Endothelial cell of umbilical vein (primary cell): ENCODE results near the gene HCRT. TPM values are rescaled to one million over a fixed set of nuclear protein-coding genes. Genes with fewer than 3 reads are reported as not detected.

ENCODE experiments used
- BruUV-seq: library from RNA; stranded (reverse); fragments of 400-500 nt; replicated peaks from 2 replicates; lab custom pipeline; 2021; lab: Mats Ljungman, UMichigan
- CTCF ChIA-PET: fragments of 300-600, 350-600 bp; sonication (Branson Sonifier 250); formaldehyde crosslinking; loops from one replicate; lab custom pipeline; 2021; ENCODE audit warnings: antibody characterized with exemption, inconsistent platforms; lab: Charles Lee
- POLR2A ChIA-PET: fragments of 300-600, 350-600 bp; sonication (Branson Sonifier 250); formaldehyde crosslinking; loops from one replicate; lab custom pipeline; 2021; ENCODE audit warnings: antibody characterized with exemption, inconsistent platforms; lab: Charles Lee
- DNase-seq: peaks from one replicate; pipeline ENCODE4 v3.0.0-alpha.2; 2011; ENCODE audit warnings: low read depth, low spot score
- FAIRE-seq: peaks from 2 replicates; lab custom pipeline; 2011; peaks lifted over from hg19 to GRCh38; lab: Jason Lieb, UNC
- H2AFZ ChIP-seq: 2 replicates; pipeline ENCODE4 v1.6.0; 2012; ENCODE audit warnings: low read depth, low read length, control low read depth, inconsistent platforms
- H3K27ac ChIP-seq: 2 replicates; pipeline ENCODE4 v1.5.1; 2011; ENCODE audit warnings: low read depth, mild to moderate bottlenecking, control low read depth, low read length, moderate library complexity; ENCODE audit not compliant: insufficient read depth
- H3K27me3 ChIP-seq, 2 experiments: 2 replicates each; pipeline versions ENCODE4 v1.6.0 to v1.6.1; 2011; ENCODE audit warnings: low read length in 2 of 2, mixed read lengths in 1 of 2; ENCODE audit not compliant: control insufficient read depth in 2 of 2, insufficient read depth in 2 of 2
- H3K36me3 ChIP-seq, 2 experiments: 2 replicates in 1 of 2; 3 replicates in 1 of 2; pipeline ENCODE4 v1.5.1; 2011; ENCODE audit warnings: low read length in 2 of 2, mild to moderate bottlenecking in 1 of 2, moderate library complexity in 1 of 2; ENCODE audit not compliant: control insufficient read depth in 2 of 2, insufficient read depth in 2 of 2; ENCODE audit errors: extremely low read depth in 1 of 2
- H3K4me1 ChIP-seq: 3 replicates; pipeline ENCODE4 v1.5.1; 2011; ENCODE audit warnings: mild to moderate bottlenecking, low read length; ENCODE audit not compliant: control insufficient read depth, insufficient read depth; ENCODE audit errors: extremely low read depth
- H3K4me2 ChIP-seq: 2 replicates; pipeline ENCODE4 v1.6.1; 2011; ENCODE audit warnings: low read length, control low read depth, mixed read lengths; ENCODE audit not compliant: insufficient read depth
- H3K4me3 ChIP-seq, 3 experiments: fragments of 200-600 bp in 1 of 3; sonication (generic), shearing (Covaris generic) in 1 of 3; replicated peaks in 1 of 3; 2 replicates each; pipeline ENCODE4 v1.5.1; 2011 to 2016; ENCODE audit warnings: control low read depth in 3 of 3, low read length in 3 of 3, mild to moderate bottlenecking in 2 of 3, inconsistent platforms in 1 of 3, low read depth in 1 of 3, moderate library complexity in 1 of 3; ENCODE audit not compliant: insufficient read depth in 1 of 3
- H3K79me2 ChIP-seq: 2 replicates; pipeline ENCODE4 v1.6.0; 2012; ENCODE audit warnings: low read length, inconsistent platforms; ENCODE audit not compliant: control insufficient read depth, insufficient read depth
- H3K9ac ChIP-seq: replicated peaks from 2 replicates; pipeline ENCODE3; 2011; ENCODE audit warnings: low read length, control low read depth; ENCODE audit not compliant: insufficient read depth; ENCODE audit errors: extremely low read depth
- H3K9me1 ChIP-seq: replicated peaks from 3 replicates; pipeline ENCODE4 v1.6.0; 2011; ENCODE audit warnings: mild to moderate bottlenecking, low read length; ENCODE audit not compliant: control insufficient read depth, insufficient read depth; ENCODE audit errors: extremely low read depth
- H3K9me3 ChIP-seq: replicated peaks from 2 replicates; pipeline ENCODE4 v1.5.1; 2012; ENCODE audit warnings: low read length, inconsistent platforms; ENCODE audit not compliant: control insufficient read depth, insufficient read depth
- H4K20me1 ChIP-seq: replicated peaks from 2 replicates; pipeline ENCODE3; 2011; ENCODE audit warnings: mild to moderate bottlenecking, low read length; ENCODE audit not compliant: control insufficient read depth, insufficient read depth; ENCODE audit errors: extremely low read depth
- CTCF ChIP-seq, 2 donors: IDR thresholded peaks; 1 replicate in 1 of 2; 2 replicates in 1 of 2; pipeline ENCODE4 v1.5.1; 2011; ENCODE audit warnings: low read length in 2 of 2, mild to moderate bottlenecking in 2 of 2, moderate library complexity in 2 of 2, control low read depth in 1 of 2, inconsistent platforms in 1 of 2, low read depth in 1 of 2; ENCODE audit not compliant: insufficient read depth in 1 of 2; ENCODE audit errors: extremely low read depth in 1 of 2
- EZH2 ChIP-seq: IDR thresholded peaks from 2 replicates; pipeline ENCODE4 v1.6.1; 2012; ENCODE audit warnings: borderline replicate concordance, low read depth, mild to moderate bottlenecking, moderate library complexity, low read length, inconsistent platforms; ENCODE audit not compliant: severe bottlenecking
- FOS ChIP-seq: IDR thresholded peaks from 2 replicates; pipeline ENCODE4 v1.6.1; 2011; ENCODE audit warnings: mild to moderate bottlenecking, low read length, moderate library complexity, borderline replicate concordance; ENCODE audit not compliant: insufficient read depth
- GATA2 ChIP-seq: IDR thresholded peaks from 2 replicates; pipeline ENCODE4 v1.7.0; 2011; ENCODE audit warnings: low read depth, mild to moderate bottlenecking, moderate library complexity, mixed read lengths, low read length; ENCODE audit not compliant: insufficient read length, insufficient read depth
- JUN ChIP-seq: IDR thresholded peaks from 2 replicates; pipeline ENCODE4 v1.6.1; 2011; ENCODE audit warnings: borderline replicate concordance, low read depth; ENCODE audit not compliant: insufficient read length, insufficient read depth
- MAX ChIP-seq: IDR thresholded peaks from 2 replicates; pipeline ENCODE4 v1.6.1; 2011; ENCODE audit not compliant: insufficient read depth, insufficient read length
- MYC ChIP-seq: IDR thresholded peaks from one replicate; pipeline ENCODE4 v1.6.1; 2011; ENCODE audit warnings: mild to moderate bottlenecking, low read depth, low read length
- POLR2A ChIP-seq: IDR thresholded peaks from 2 replicates; pipeline ENCODE4 v1.6.1; 2012; ENCODE audit warnings: low read depth, mild to moderate bottlenecking, control low read depth, low read length
- POLR2AphosphoS5 ChIP-seq: IDR thresholded peaks from 2 replicates; pipeline ENCODE4 v1.6.1; 2012; ENCODE audit warnings: low read depth, mild to moderate bottlenecking, control low read depth, low read length, moderate library complexity; ENCODE audit not compliant: insufficient read depth
- dilution Hi-C: fragments of 300-500 bp; cut with MboI; formaldehyde crosslinking; loops from one replicate; pipeline ENCODE4 v1.15.0; 2019; ENCODE audit warnings: low sequenced_read_pairs; ENCODE audit not compliant: extremely low pct_ligation_motif_present
- intact Hi-C: fragments of 100-400 bp; cut with micrococcal nuclease; formaldehyde crosslinking; loops from one replicate; pipeline ENCODE4 v1.10.0; 2022
- polyA plus RNA-seq, 4 experiments: library from polyadenylated mRNA; depleted of rRNA in 3 of 4; stranded (reverse) in 3 of 4; unstranded in 1 of 4; fragments of >200 nt; gene quantifications; 2 replicates each; pipeline versions ENCODE4 v1.2.1 to v1.2.3, GENCODE V29; 2011 to 2012; ENCODE audit warnings: missing spikeins in 1 of 4
- total RNA-seq: library from RNA; stranded (reverse); gene quantifications from 2 replicates; pipeline ENCODE4 v1.2.3, GENCODE V29; 2021

Gene HCRT
- total and polyA plus RNA-seq, 2 donors (not counting 3 experiments of a cell fraction or from before 2014, with no cell fraction given): not detected

GRCh38 chr17:42192189-42193126, 7.2 kb upstream of the HCRT start:
- H3K79me2 ChIP-seq: no peaks in the 10 kb centered on the region
- no TSS peak for BruUV-seq
- no peak for DNase-seq
- POLR2A ChIA-PET: no interaction called here
- CTCF ChIA-PET: interaction anchor here (1.1 to 2.4 kb wide), 3 partner anchors 9 to 30 kb away, joined by 3 to 14 read pairs (median 4); partner anchors contain the start of genes HCRT and KCNH4
- TF ChIP-seq JUN (no peak), GATA2 (no peak), POLR2AphosphoS5 (no peak), MAX (no peak), POLR2A (no peak)
- no peaks in the 10 kb centered on the region for H3K4me1 ChIP-seq
- H3K4me2 ChIP-seq: no peak overlapping the region
- intact Hi-C loops: no loop called here
- no peaks in the 10 kb centered on the region for H3K9me3 ChIP-seq
- no peaks in the 10 kb centered on the region for H3K27me3 ChIP-seq
- H3K9ac ChIP-seq: no peak overlapping the region
- FAIRE-seq: no peak
- H2AFZ ChIP-seq: no peak overlapping the region
- no peaks in the 10 kb centered on the region for H4K20me1 ChIP-seq
- no peaks in the 10 kb centered on the region for H3K9me1 ChIP-seq
- H3K27ac ChIP-seq: no peak overlapping the region
- dilution Hi-C loops: no loop called here
- H3K4me3 ChIP-seq: no peak overlapping the region
- H3K36me3 ChIP-seq: no peaks in the 10 kb centered on the region

GRCh38 chr17:42191275-42191608, 6.0 kb upstream of the HCRT start:
- DNase-seq (no peak), FAIRE-seq (no peak)
- Histone ChIP-seq H3K36me3 (no peaks in the 10 kb centered on the region), H3K4me3 (no peak overlapping the region), H3K4me2 (no peak overlapping the region), H3K27ac (no peak overlapping the region), H3K9me1 (no peaks in the 10 kb centered on the region), H3K9ac (no peak overlapping the region), H3K9me3 (no peaks in the 10 kb centered on the region), H3K79me2 (no peaks in the 10 kb centered on the region), H3K27me3 (no peaks in the 10 kb centered on the region), H2AFZ (no peak overlapping the region), H4K20me1 (no peaks in the 10 kb centered on the region), H3K4me1 (no peaks in the 10 kb centered on the region)
- no TSS peak for BruUV-seq
- intact Hi-C loops: no loop called here
- dilution Hi-C loops: no loop called here
- ChIA-PET CTCF (interaction anchor here (1.4 kb wide), 1 partner anchor 13 kb away, joined by 3 read pairs; no protein-coding TSS in a partner anchor), POLR2A (no interaction called here)
- TF ChIP-seq POLR2AphosphoS5 (no peak), EZH2 (no peak), GATA2 (no peak), JUN (no peak), FOS (no peak), CTCF (IDR thresholded peaks at IDR 0.05; ENCODE audit: extremely low read depth in 1 of 2, insufficient read depth in 1 of 2, low read depth in 1 of 2, low read length in 2 of 2) (no peak), POLR2A (no peak), MYC (no peak), MAX (no peak)
